Measurements from ENCODE around the gene CUX1.

DNA sequence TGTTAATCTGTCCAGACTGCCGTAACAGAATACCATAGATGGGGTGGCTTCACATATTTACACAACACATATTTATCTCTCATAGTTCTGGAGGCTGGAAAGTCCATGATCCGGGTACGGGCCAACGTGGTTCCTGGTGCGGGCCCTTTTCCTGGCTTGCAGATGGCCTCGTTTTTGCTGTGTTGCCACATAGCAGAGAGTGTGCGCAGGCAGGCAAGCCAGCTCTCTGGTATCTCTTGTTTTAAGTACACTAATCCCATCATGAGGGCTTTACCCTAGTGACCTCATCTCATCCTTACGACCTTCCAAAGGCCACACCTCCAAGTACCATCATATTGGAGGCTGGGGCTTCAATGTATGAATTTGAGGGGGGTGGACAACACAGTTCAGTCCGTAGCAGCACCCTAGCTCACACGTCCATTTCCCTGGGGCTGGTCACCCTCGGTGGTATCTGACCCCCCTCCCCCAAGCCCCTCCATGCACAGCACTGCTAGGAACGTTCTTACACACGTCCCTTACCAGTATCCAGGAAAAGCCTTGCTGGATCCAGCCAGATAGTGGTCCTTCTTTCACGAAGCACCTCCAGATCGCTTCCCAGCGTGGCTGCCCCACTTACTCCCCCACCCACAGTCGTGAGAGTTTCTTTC lies 21.5 kb downstream of the CUX1 start:
- TF ChIP-seq, protein P1, sequence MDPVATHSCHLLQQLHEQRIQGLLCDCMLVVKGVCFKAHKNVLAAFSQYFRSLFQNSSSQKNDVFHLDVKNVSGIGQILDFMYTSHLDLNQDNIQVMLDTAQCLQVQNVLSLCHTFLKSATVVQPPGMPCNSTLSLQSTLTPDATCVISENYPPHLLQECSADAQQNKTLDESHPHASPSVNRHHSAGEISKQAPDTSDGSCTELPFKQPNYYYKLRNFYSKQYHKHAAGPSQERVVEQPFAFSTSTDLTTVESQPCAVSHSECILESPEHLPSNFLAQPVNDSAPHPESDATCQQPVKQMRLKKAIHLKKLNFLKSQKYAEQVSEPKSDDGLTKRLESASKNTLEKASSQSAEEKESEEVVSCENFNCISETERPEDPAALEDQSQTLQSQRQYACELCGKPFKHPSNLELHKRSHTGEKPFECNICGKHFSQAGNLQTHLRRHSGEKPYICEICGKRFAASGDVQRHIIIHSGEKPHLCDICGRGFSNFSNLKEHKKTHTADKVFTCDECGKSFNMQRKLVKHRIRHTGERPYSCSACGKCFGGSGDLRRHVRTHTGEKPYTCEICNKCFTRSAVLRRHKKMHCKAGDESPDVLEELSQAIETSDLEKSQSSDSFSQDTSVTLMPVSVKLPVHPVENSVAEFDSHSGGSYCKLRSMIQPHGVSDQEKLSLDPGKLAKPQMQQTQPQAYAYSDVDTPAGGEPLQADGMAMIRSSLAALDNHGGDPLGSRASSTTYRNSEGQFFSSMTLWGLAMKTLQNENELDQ (tag by site-specific recombination; IDR thresholded peaks at IDR 0.05; ENCODE audit: low read depth): no peak
- no peak for TF ChIP-seq ZNF274 (IDR thresholded peaks at IDR 0.05; ENCODE audit: low read length)
- no peak for TF ChIP-seq ZNF274 (tag by site-specific recombination; IDR thresholded peaks at IDR 0.05; ENCODE audit: borderline replicate concordance)
- TF ChIP-seq CTCF (tag by site-specific recombination; IDR thresholded peaks at IDR 0.05): no peak
- TF ChIP-seq PRDM1 (tag by site-specific recombination; IDR thresholded peaks at IDR 0.05): no peak
- no peak for TF ChIP-seq ZNF830 (tag by site-specific recombination; IDR thresholded peaks at IDR 0.05; ENCODE audit: low read depth)
- no peak for TF ChIP-seq ZNF529 (tag by site-specific recombination; IDR thresholded peaks at IDR 0.05; ENCODE audit: insufficient replicate concordance)
- no peak for TF ChIP-seq ZNF223 (tag by site-specific recombination; IDR thresholded peaks at IDR 0.05)
- TF ChIP-seq ZNF16 (tag by site-specific recombination; IDR thresholded peaks at IDR 0.05; ENCODE audit: low read depth): no peak
- no peak for TF ChIP-seq ZBTB20 (tag by site-specific recombination; IDR thresholded peaks at IDR 0.05)
- no peak for TF ChIP-seq ZNF660 (tag by site-specific recombination; IDR thresholded peaks at IDR 0.05)
- no peak for TF ChIP-seq ZNF561 (tag by site-specific recombination; IDR thresholded peaks at IDR 0.05; ENCODE audit: borderline replicate concordance)
- TF ChIP-seq ZBTB44 (tag by site-specific recombination; IDR thresholded peaks at IDR 0.05): no peak
- TF ChIP-seq ZNF501 (tag by site-specific recombination; IDR thresholded peaks at IDR 0.05): no peak
- TF ChIP-seq SP2 (tag by site-specific recombination; IDR thresholded peaks at IDR 0.05): no peak
